Fibroblast of the aortic adventitia (primary cell): ENCODE measurements around the gene MYO18B. TPM values are rescaled to one million over a fixed set of nuclear protein-coding genes. Genes with fewer than 3 reads are reported as not detected.

Experiments used
- DNase-seq: peaks from one replicate; pipeline ENCODE4 v3.0.0-alpha.2; 2010; ENCODE audit warnings: low read depth
- H3K4me3 ChIP-seq: 2 replicates; pipeline ENCODE4 v1.5.1; 2011; ENCODE audit warnings: low read depth, mild to moderate bottlenecking, control low read depth, low read length, moderate library complexity
- CTCF ChIP-seq: IDR thresholded peaks from 2 replicates; pipeline ENCODE4 v1.5.1; 2011; ENCODE audit warnings: mild to moderate bottlenecking, low read length, control low read depth, inconsistent platforms; ENCODE audit not compliant: insufficient read depth
- total RNA-seq: library from RNA; depleted of rRNA; stranded (reverse); fragments of >200 nt; gene quantifications from 2 replicates; pipeline ENCODE4 v1.2.3, GENCODE V29; 2012; ENCODE audit warnings: low replicate concordance

The MYO18B gene
- total RNA-seq, 1 donor, result not detected

GRCh38 chr22:25853501-25854284 lies 111.7 kb downstream of the MYO18B start:
- DNase-seq, result no peak
- H3K4me3 ChIP-seq, result no peak overlapping the region
- TF ChIP-seq CTCF, result no peak

GRCh38 chr22:25869771-25870170 lies 127.8 kb downstream of the MYO18B start:
- H3K4me3 ChIP-seq, result no peak overlapping the region

GRCh38 chr22:25874327-25874726 lies 132.3 kb downstream of the MYO18B start:
- TF ChIP-seq CTCF, result no peak
- DNase-seq, result no peak
- H3K4me3 ChIP-seq, result no peak overlapping the region

More at GRCh38 chr22:25869771-25870170, 127.8 kb downstream of the MYO18B start:
- no peak for TF ChIP-seq CTCF
- no peak for DNase-seq

GRCh38 chr22:25875461-25875860 lies 133.5 kb downstream of the MYO18B start:
- TF ChIP-seq CTCF, result no peak
- H3K4me3 ChIP-seq, result no peak overlapping the region
- no peak for DNase-seq

- DNase-seq, result no peak
- H3K4me3 ChIP-seq, result no peak overlapping the region
- no peak for TF ChIP-seq CTCF
Measured at GRCh38 chr22:25876871-25877270, 134.9 kb downstream of the MYO18B start.

- no peak for DNase-seq
- no peak for TF ChIP-seq CTCF
- no peak overlapping the region for H3K4me3 ChIP-seq
Measured at GRCh38 chr22:25878933-25879332, 136.9 kb downstream of the MYO18B start.

- TF ChIP-seq CTCF, result no peak
- no peak overlapping the region for H3K4me3 ChIP-seq
- no peak for DNase-seq
Measured at GRCh38 chr22:25880524-25880923, 138.5 kb downstream of the MYO18B start.
